SK-N-SH (cell line): ENCODE data around the gene MISP3. TPM values are rescaled to one million over a fixed set of nuclear protein-coding genes. Genes with fewer than 3 reads are reported as not detected.

Source experiments
- CTCF ChIA-PET: fragments of 300-600, 350-600 bp; formaldehyde crosslinking; extraction: SDS; loops from one replicate; lab custom pipeline; 2021; lab: Yijun Ruan, JAX
- POLR2A ChIA-PET: fragments of 350-600 bp; sonication (Branson Sonifier 250); formaldehyde crosslinking; extraction: SDS; loops from one replicate; lab custom pipeline; 2020; ENCODE audit warnings: antibody characterized with exemption, inconsistent platforms; lab: Yijun Ruan, JAX
- DNase-seq: peaks from one replicate; pipeline ENCODE4 v3.0.0; 2012
- H2AFZ ChIP-seq: fragments of 200-600 bp; sonication (generic); 2 replicates; pipeline ENCODE4 v1.8.1; 2016; ENCODE audit warnings: antibody characterized with exemption, mild to moderate bottlenecking, low read depth
- H3F3A ChIP-seq: fragments of 200-600 bp; sonication (generic); replicated peaks from 2 replicates; pipeline ENCODE3; 2016; ENCODE audit warnings: antibody characterized with exemption, mild to moderate bottlenecking; ENCODE audit not compliant: insufficient read depth
- H3K27ac ChIP-seq, 2 experiments: fragments of 200-500 bp in 1 of 2; fragments of 200-600 bp in 1 of 2; sonication (Bioruptor generic) in 1 of 2; sonication (generic), shearing (Covaris generic) in 1 of 2; 2 replicates each; pipeline versions ENCODE4 v1.5.1 to v1.6.1; 2014 to 2016; ENCODE audit warnings: low read depth in 2 of 2, inconsistent platforms in 1 of 2, low read length in 1 of 2, mild to moderate bottlenecking in 1 of 2, mixed read lengths in 1 of 2
- H3K27me3 ChIP-seq: fragments of 200-600 bp; sonication (generic), shearing (Covaris generic); 2 replicates; pipeline ENCODE4 v1.6.1; 2016; ENCODE audit warnings: mixed run types; ENCODE audit not compliant: insufficient read depth
- H3K36me3 ChIP-seq, 2 experiments: fragments of 200-500 bp in 1 of 2; fragments of 200-600 bp in 1 of 2; sonication (Bioruptor generic) in 1 of 2; sonication (generic) in 1 of 2; replicated peaks in 1 of 2; 2 replicates each; pipeline versions ENCODE3 to v1.5.1; 2014 to 2016; ENCODE audit warnings: low read length in 1 of 2, mild to moderate bottlenecking in 1 of 2; ENCODE audit not compliant: insufficient read depth in 2 of 2, control insufficient read depth in 1 of 2
- H3K4me1 ChIP-seq, 2 experiments: fragments of 200-500 bp in 1 of 2; fragments of 200-600 bp in 1 of 2; sonication (Bioruptor generic) in 1 of 2; sonication (generic), shearing (Covaris generic) in 1 of 2; 2 replicates each; pipeline versions ENCODE4 v1.5.1 to v1.6.1; 2014 to 2016; ENCODE audit warnings: low read depth in 1 of 2, low read length in 1 of 2, mixed run types in 1 of 2; ENCODE audit not compliant: insufficient read depth in 2 of 2, control insufficient read depth in 1 of 2
- H3K4me2 ChIP-seq: fragments of 200-600 bp; sonication (generic), shearing (Covaris generic); 2 replicates; pipeline ENCODE4 v1.6.1; 2017; ENCODE audit warnings: mixed run types
- H3K4me3 ChIP-seq, 2 experiments: fragments of 200-500 bp in 1 of 2; fragments of 200-600 bp in 1 of 2; sonication (Bioruptor generic) in 1 of 2; sonication (generic), shearing (Covaris generic) in 1 of 2; 2 replicates each; pipeline versions ENCODE4 v1.5.1 to v1.8.1; 2014 to 2016; ENCODE audit warnings: low read depth in 2 of 2, inconsistent platforms in 1 of 2, low read length in 1 of 2, mild to moderate bottlenecking in 1 of 2, mixed read lengths in 1 of 2, moderate library complexity in 1 of 2
- H3K79me2 ChIP-seq: fragments of 200-600 bp; sonication (generic); 2 replicates; pipeline ENCODE4 v1.8.1; 2017; ENCODE audit warnings: mild to moderate bottlenecking; ENCODE audit not compliant: insufficient read depth
- H3K9ac ChIP-seq: fragments of 200-600 bp; sonication (generic); 2 replicates; pipeline ENCODE4 v1.6.1; 2017; ENCODE audit warnings: mixed run types
- H3K9me2 ChIP-seq: fragments of 200-600 bp; sonication (generic); 2 replicates; pipeline ENCODE4 v1.6.1; 2017; ENCODE audit warnings: mixed run types
- H3K9me3 ChIP-seq: fragments of 200-600 bp; sonication (generic); 2 replicates; pipeline ENCODE4 v1.6.1; 2017; ENCODE audit warnings: mixed run types, mild to moderate bottlenecking, moderate library complexity
- H4K20me1 ChIP-seq: fragments of 200-600 bp; sonication (generic); 2 replicates; pipeline ENCODE4 v1.6.1; 2017; ENCODE audit warnings: mild to moderate bottlenecking, mixed run types; ENCODE audit not compliant: insufficient read depth
- ELF1 ChIP-seq: IDR thresholded peaks from 2 replicates; pipeline ENCODE4 v1.4.0; 2012
- EP300 ChIP-seq, 2 experiments: IDR thresholded peaks; 2 replicates each; pipeline versions ENCODE4 v1.4.0 to v1.6.1; 2012; ENCODE audit warnings: borderline replicate concordance in 1 of 2, low read depth in 1 of 2, low read length in 1 of 2
- MEF2A ChIP-seq: IDR thresholded peaks from 2 replicates; pipeline ENCODE4 v1.4.0; 2012; ENCODE audit warnings: low read depth, borderline replicate concordance
- PBX3 ChIP-seq: IDR thresholded peaks from 2 replicates; pipeline ENCODE4; 2012
- REST ChIP-seq: IDR thresholded peaks from 2 replicates; pipeline ENCODE4 v1.6.1; 2012; ENCODE audit warnings: mild to moderate bottlenecking, low read depth, low read length, moderate library complexity
- RFX5 ChIP-seq: IDR thresholded peaks from 2 replicates; pipeline ENCODE4 v1.6.1; 2012; ENCODE audit warnings: mild to moderate bottlenecking, improper control_type of control experiment, low read length
- WGBS: methylation state at CpG from one replicate; pipeline ENCODE4 v1.1.6; 2017; ENCODE audit warnings: low lambda C conversion rate; 5-methylcytosine and 5-hydroxymethylcytosine counted together
- polyA plus RNA-seq, 3 experiments: library from polyadenylated mRNA; depleted of rRNA; stranded (reverse); fragments of >200 nt; gene quantifications; 2 replicates each; pipeline ENCODE4 v1.2.3, GENCODE V29; 2012
- TF ChIP-seq, protein P1 (sequence below): fragments of 200-600 bp; sonication (generic); IDR thresholded peaks from 2 replicates; pipeline ENCODE4 v1.6.1; 2017; ENCODE audit warnings: antibody characterized with exemption, mild to moderate bottlenecking, moderate library complexity

Gene MISP3
- polyA plus RNA-seq, 1 of the 3 experiments (the other 2 are of a cell fraction) = 2.6 TPM

DNA sequence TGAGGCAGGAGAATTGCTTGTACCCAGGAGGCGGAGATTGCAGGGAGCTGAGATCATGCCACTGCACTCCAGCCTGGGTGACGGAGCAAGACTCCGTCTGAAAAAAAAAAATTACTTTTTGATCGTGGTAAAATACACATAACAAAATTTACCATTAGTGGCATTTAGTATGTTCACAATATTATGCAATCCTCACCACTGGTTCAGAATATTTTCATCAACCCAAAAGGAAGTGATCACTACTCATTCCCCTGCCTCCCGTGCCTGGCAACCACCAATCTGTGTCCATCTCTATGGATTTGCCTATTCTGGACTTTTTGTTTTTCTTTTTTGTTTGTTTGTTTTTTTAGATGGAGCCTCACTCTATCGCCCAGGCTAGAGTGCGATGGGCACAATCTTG, 9.5 kb upstream of the MISP3 start (continued):
- TF ChIP-seq REST = no peak
- TF ChIP-seq MEF2A = no peak
- TF ChIP-seq RFX5 = no peak
- TF ChIP-seq EP300 (IDR thresholded peaks at IDR 0.05; ENCODE audit: borderline replicate concordance in 1 of 2, low read depth in 1 of 2, low read length in 1 of 2) = no peak

DNA sequence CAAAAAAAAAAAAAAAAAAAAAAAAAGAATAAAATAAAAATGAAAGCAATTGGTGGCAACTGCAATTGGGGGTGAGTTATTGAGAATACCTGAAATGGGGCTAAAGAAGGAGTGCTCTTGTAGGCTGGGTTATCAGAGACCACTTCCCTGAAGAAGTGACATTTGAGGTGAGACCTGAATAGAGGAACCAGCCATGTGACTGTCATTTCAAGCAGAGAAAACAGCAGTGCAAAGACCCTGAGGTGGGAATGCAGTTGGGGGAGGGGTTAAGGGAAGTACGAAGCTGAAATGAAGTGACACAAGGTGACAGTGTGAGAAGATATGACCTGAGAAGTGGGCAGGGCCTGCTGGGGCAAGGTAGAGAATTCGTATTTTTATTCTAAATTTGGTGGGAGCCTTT, 6.5 kb upstream of the MISP3 start:
- TF ChIP-seq RFX5 (no peak), PBX3 (no peak), ELF1 (no peak)
- TF ChIP-seq, protein P1, sequence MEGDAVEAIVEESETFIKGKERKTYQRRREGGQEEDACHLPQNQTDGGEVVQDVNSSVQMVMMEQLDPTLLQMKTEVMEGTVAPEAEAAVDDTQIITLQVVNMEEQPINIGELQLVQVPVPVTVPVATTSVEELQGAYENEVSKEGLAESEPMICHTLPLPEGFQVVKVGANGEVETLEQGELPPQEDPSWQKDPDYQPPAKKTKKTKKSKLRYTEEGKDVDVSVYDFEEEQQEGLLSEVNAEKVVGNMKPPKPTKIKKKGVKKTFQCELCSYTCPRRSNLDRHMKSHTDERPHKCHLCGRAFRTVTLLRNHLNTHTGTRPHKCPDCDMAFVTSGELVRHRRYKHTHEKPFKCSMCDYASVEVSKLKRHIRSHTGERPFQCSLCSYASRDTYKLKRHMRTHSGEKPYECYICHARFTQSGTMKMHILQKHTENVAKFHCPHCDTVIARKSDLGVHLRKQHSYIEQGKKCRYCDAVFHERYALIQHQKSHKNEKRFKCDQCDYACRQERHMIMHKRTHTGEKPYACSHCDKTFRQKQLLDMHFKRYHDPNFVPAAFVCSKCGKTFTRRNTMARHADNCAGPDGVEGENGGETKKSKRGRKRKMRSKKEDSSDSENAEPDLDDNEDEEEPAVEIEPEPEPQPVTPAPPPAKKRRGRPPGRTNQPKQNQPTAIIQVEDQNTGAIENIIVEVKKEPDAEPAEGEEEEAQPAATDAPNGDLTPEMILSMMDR = no peak
- TF ChIP-seq, all 33 proteins: peak for 0
- Histone ChIP-seq H3K4me1 (no peaks in the 10 kb centered on the region), H3K27me3 (no peaks in the 10 kb centered on the region), H2AFZ (no peak overlapping the region), H3K9me3 (no peaks in the 10 kb centered on the region), H4K20me1 (no peaks in the 10 kb centered on the region), H3K9ac (no peak overlapping the region), H3K4me2 (no peak overlapping the region), H3K79me2 (no peaks in the 10 kb centered on the region), H3K27ac (no peak overlapping the region), H3K4me3 (no peak overlapping the region), H3K9me2 (no peaks in the 10 kb centered on the region), H3F3A (no peaks in the 10 kb centered on the region), H3K36me3 (no peaks in the 10 kb centered on the region)
- no peak for DNase-seq
- POLR2A ChIA-PET = interaction anchor here (0.7 kb wide), 1 partner anchor 102 kb away, joined by 4 read pairs; no protein-coding TSS in a partner anchor
- CTCF ChIA-PET = interaction anchor here (1.1 kb wide), 1 partner anchor 9 kb away, joined by 3 read pairs; no protein-coding TSS in a partner anchor
- WGBS = 17% methylated on average over 2 of the region's 2 CpGs
